Nephron progenitor cell (in vitro differentiated cells): ENCODE measurements around the gene GRK6.

Experiments
- DNase-seq: peaks from one replicate; pipeline ENCODE4 v3.0.0; 2021
- H3K27ac Mint-ChIP-seq: 2 replicates; pipeline ENCODE4 v1.8.0; 2021; ENCODE audit warnings: mild to moderate bottlenecking, moderate library complexity, mixed read lengths
- H3K27me3 Mint-ChIP-seq: 2 replicates; pipeline ENCODE4 v1.8.0; 2021; ENCODE audit warnings: mild to moderate bottlenecking, low read depth, mixed read lengths; ENCODE audit not compliant: poor library complexity
- H3K36me3 Mint-ChIP-seq: 2 replicates; pipeline ENCODE4 v1.8.0; 2021; ENCODE audit warnings: low read depth, mixed read lengths
- H3K4me1 Mint-ChIP-seq: 2 replicates; pipeline ENCODE4 v1.8.0; 2021; ENCODE audit warnings: mixed read lengths
- H3K4me3 Mint-ChIP-seq: 2 replicates; pipeline ENCODE4 v1.8.0; 2021; ENCODE audit warnings: mild to moderate bottlenecking, moderate library complexity, mixed read lengths
- H3K9me3 Mint-ChIP-seq: 2 replicates; pipeline ENCODE4 v1.8.0; 2021; ENCODE audit warnings: mild to moderate bottlenecking, moderate library complexity, mixed read lengths
- CTCF ChIP-seq: fragments of 200-600 bp; sonication (generic); IDR thresholded peaks from 2 replicates; pipeline ENCODE4 v1.5.0; 2021; ENCODE audit warnings: antibody characterized with exemption

The GRK6 gene

GRCh38 chr5:177396078-177396477 lies 30.4 kb upstream of the GRK6 start:
- H3K9me3 Mint-ChIP-seq: no peaks in the 10 kb centered on the region
- TF ChIP-seq CTCF: no peak
- no peak overlapping the region for H3K27ac Mint-ChIP-seq
- no peak overlapping the region for H3K4me3 Mint-ChIP-seq
- no peak for DNase-seq
- H3K27me3 Mint-ChIP-seq: peaks cover 18% of the 10 kb centered on the region
- no peaks in the 10 kb centered on the region for H3K36me3 Mint-ChIP-seq
- peaks cover 6% of the 10 kb centered on the region for H3K4me1 Mint-ChIP-seq

DNA sequence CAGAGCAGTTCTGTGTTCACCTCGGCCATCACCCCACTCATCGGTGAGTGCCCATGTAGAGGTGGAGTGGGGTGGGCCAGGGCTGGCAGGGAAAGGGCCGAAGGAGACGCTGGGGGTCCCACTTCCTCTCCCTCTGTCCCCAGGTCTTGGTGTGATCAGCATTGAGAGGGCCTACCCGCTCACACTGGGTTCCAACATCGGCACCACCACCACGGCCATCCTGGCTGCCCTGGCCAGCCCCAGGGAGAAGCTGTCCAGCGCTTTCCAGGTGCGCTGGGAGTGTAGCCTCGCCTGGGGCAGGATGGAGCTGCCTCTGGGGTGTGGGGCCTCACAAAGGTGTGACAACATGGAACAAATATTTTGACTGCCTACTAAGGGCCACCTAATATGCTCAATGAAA lies 29.7 kb upstream of the GRK6 start:
- no peak for DNase-seq
- no peak overlapping the region for H3K4me3 Mint-ChIP-seq
- TF ChIP-seq CTCF: no peak
- no peak overlapping the region for H3K27ac Mint-ChIP-seq
- H3K27me3 Mint-ChIP-seq: peaks cover 22% of the 10 kb centered on the region
- no peaks in the 10 kb centered on the region for H3K36me3 Mint-ChIP-seq
- H3K4me1 Mint-ChIP-seq: no peaks in the 10 kb centered on the region
- H3K9me3 Mint-ChIP-seq: no peaks in the 10 kb centered on the region

DNA sequence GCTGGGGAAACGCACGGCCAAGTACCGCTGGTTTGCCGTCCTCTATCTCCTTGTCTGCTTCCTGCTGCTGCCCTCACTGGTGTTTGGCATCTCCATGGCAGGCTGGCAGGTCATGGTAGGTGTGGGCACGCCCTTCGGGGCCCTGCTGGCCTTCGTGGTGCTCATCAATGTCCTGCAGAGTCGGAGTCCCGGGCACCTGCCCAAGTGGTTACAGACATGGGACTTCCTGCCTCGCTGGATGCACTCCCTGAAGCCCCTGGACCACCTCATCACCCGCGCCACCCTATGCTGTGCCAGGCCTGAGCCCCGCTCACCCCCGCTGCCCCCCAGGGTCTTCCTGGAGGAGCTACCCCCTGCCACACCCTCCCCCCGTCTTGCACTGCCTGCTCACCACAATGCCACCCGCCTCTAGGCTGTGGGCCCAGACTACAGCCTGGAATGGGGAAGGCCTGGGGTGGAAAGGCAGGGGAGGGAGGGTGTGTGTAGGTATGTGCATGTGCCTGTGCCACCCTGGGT lies 28.5 kb upstream of the GRK6 start:
- H3K27ac Mint-ChIP-seq: no peak overlapping the region
- no peak overlapping the region for H3K4me3 Mint-ChIP-seq
- no peak for DNase-seq
- no peak for TF ChIP-seq CTCF
- H3K36me3 Mint-ChIP-seq: no peaks in the 10 kb centered on the region
- H3K4me1 Mint-ChIP-seq: peaks cover 11% of the 10 kb centered on the region
- peaks cover 33% of the 10 kb centered on the region for H3K27me3 Mint-ChIP-seq
- H3K9me3 Mint-ChIP-seq: no peaks in the 10 kb centered on the region

- H3K27ac Mint-ChIP-seq: no peak within 1 kb of the TSS
- TF ChIP-seq CTCF: no peak
- no peak for DNase-seq
- H3K36me3 Mint-ChIP-seq: no peaks in the 10 kb centered on the region
- H3K4me3 Mint-ChIP-seq: no peak within 1 kb of the TSS
- peaks cover 56% of the 10 kb centered on the region for H3K27me3 Mint-ChIP-seq
- no peaks in the 10 kb centered on the region for H3K9me3 Mint-ChIP-seq
- peaks cover 16% of the 10 kb centered on the region for H3K4me1 Mint-ChIP-seq
Measured at GRCh38 chr5:177399997-177400868, 26.2 kb upstream of the GRK6 start, which contains the start of gene PFN3. Gene PFN3 (minus strand): TSS chr5:177400661. CDS start chr5:177400576, 85 bp downstream.

DNA sequence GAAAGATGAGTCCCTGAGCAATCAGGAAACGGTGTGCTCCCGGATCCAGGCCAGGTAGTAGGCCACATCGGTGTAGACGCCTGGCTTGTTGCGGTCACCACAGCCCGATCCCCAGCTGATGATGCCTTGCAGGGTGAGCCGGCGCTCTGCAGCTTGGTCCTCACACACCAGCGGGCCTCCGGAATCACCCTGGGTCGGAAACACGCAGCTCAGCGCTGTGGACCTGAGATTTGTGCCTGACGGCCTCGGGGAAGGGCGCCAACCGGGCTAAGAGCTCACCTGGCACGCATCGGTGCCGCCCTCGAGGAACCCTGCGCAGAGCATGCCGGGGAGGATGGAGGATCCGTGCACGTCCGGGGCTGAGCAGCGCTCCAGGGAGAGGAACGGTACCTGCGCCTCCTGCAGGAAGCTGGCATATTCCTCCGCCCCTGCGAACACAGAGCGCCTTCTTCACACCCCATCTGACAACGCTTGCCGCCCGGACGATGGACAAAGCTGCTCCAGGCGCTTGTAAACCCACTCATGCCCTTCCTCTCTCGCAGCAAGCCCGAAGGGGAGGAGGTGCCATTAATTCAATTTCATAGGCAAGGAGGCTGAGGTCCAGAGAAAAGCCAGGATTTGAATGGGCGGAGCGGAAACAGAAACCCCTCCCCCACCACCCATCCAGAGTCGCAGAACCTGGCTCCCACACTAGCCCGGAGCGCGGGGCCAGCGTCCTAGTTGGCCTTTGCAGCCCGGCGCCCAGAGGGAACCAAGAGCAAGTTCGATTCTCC lies 24.0 kb upstream of the GRK6 start:
- Mint-ChIP-seq H3K36me3 (no peaks in the 10 kb centered on the region), H3K27me3 (peaks cover 74% of the 10 kb centered on the region), H3K9me3 (no peaks in the 10 kb centered on the region), H3K27ac (no peak overlapping the region), H3K4me3 (peak overlapping the region; percentile 86), H3K4me1 (peaks cover 16% of the 10 kb centered on the region)
- DNase-seq: peak; percentile 80
- peak; percentile 32 for TF ChIP-seq CTCF
